HEK293 (cell line): ENCODE measurements around the gene NPEPL1.

Experiments used
- CTCF ChIA-PET: fragments of 350-600 bp; formaldehyde crosslinking; extraction: SDS; loops from one replicate; lab custom pipeline; 2021; ENCODE audit warnings: antibody characterized with exemption; lab: Yijun Ruan, JAX
- POLR2A ChIA-PET: fragments of 300-600 bp; formaldehyde crosslinking; extraction: SDS; loops from one replicate; lab custom pipeline; 2020; ENCODE audit warnings: antibody characterized with exemption, inconsistent platforms; lab: Yijun Ruan, JAX
- H3K27ac ChIP-seq: fragments of 200-500 bp; sonication (Bioruptor generic); 2 replicates; pipeline ENCODE4 v1.5.1; 2014; ENCODE audit warnings: low read depth, low read length, control low read depth, inconsistent platforms; ENCODE audit errors: extremely low read depth
- H3K36me3 ChIP-seq, 2 experiments: fragments of 200-500 bp in 1 of 2; sonication (Bioruptor generic) in 1 of 2; 1 replicate in 1 of 2; 2 replicates in 1 of 2; pipeline ENCODE4 v1.5.1; 2014 to 2017; ENCODE audit warnings: inconsistent platforms in 2 of 2, low read length in 2 of 2; ENCODE audit not compliant: control insufficient read depth in 2 of 2, insufficient read depth in 1 of 2
- H3K4me1 ChIP-seq: fragments of 200-500 bp; sonication (Bioruptor generic); 2 replicates; pipeline ENCODE4 v1.5.1; 2014; ENCODE audit warnings: mild to moderate bottlenecking, low read length, inconsistent platforms; ENCODE audit not compliant: control insufficient read depth, insufficient read depth
- H3K4me3 ChIP-seq: 2 replicates; pipeline ENCODE4 v1.5.1; 2011; ENCODE audit warnings: low read depth, mild to moderate bottlenecking, control low read depth, low read length, moderate library complexity
- H3K9me3 ChIP-seq: fragments of 200-500 bp; sonication (Bioruptor generic); 2 replicates; pipeline ENCODE4 v1.5.1; 2014; ENCODE audit warnings: low read depth, low read length, inconsistent platforms; ENCODE audit not compliant: control insufficient read depth, insufficient read depth
- GLI4 ChIP-seq: fragments of 450-650 bp; formaldehyde crosslinking; IDR thresholded peaks from 2 replicates; pipeline ENCODE4 v1.5.1; 2016; ENCODE audit warnings: missing biosample characterization, missing genetic modification characterization
- GLIS2 ChIP-seq: fragments of 450-650 bp; formaldehyde crosslinking; IDR thresholded peaks from 2 replicates; pipeline ENCODE4 v1.5.1; 2016; ENCODE audit warnings: missing biosample characterization, missing genetic modification characterization
- KLF7 ChIP-seq: fragments of 450-650 bp; formaldehyde crosslinking; IDR thresholded peaks from 2 replicates; pipeline ENCODE4 v1.5.1; 2016; ENCODE audit warnings: missing biosample characterization, missing genetic modification characterization, borderline replicate concordance
- PRDM1 ChIP-seq: fragments of 450-650 bp; formaldehyde crosslinking; IDR thresholded peaks from 2 replicates; pipeline ENCODE4; 2016; ENCODE audit warnings: missing biosample characterization, missing genetic modification characterization
- RBAK ChIP-seq: fragments of 450-650 bp; formaldehyde crosslinking; IDR thresholded peaks from 2 replicates; pipeline ENCODE4 v1.5.1; 2016; ENCODE audit warnings: missing biosample characterization, missing genetic modification characterization
- TCF7L2 ChIP-seq: IDR thresholded peaks from 2 replicates; pipeline ENCODE4 v1.6.1; 2011; ENCODE audit warnings: low read depth, mild to moderate bottlenecking, inconsistent platforms, low read length, moderate library complexity, borderline replicate concordance
- ZBTB11 ChIP-seq: fragments of 450-650 bp; formaldehyde crosslinking; conservative IDR thresholded peaks from 2 replicates; pipeline ENCODE4 v1.5.1; 2016; ENCODE audit warnings: low read depth, missing biosample characterization, missing genetic modification characterization
- ZBTB49 ChIP-seq: fragments of 450-650 bp; formaldehyde crosslinking; IDR thresholded peaks from 2 replicates; pipeline ENCODE4 v1.5.1; 2016; ENCODE audit warnings: missing biosample characterization, missing genetic modification characterization, low read depth
- ZIC2 ChIP-seq: fragments of 450-650 bp; formaldehyde crosslinking; IDR thresholded peaks from 2 replicates; pipeline ENCODE4 v1.5.1; 2016; ENCODE audit warnings: missing biosample characterization, missing genetic modification characterization
- ZNF114 ChIP-seq: fragments of 450-650 bp; formaldehyde crosslinking; IDR thresholded peaks from 2 replicates; pipeline ENCODE4 v1.5.0; 2017; ENCODE audit warnings: missing biosample characterization, missing genetic modification characterization
- ZNF274 ChIP-seq, 2 experiments: fragments of 200-500 bp in 1 of 2; fragments of 450-650 bp in 1 of 2; sonication (Bioruptor generic) in 1 of 2; formaldehyde crosslinking in 1 of 2; IDR thresholded peaks; 2 replicates each; pipeline versions ENCODE4 v1.5.1 to v1.6.1; 2014 to 2016; ENCODE audit warnings: borderline replicate concordance in 1 of 2, inconsistent platforms in 1 of 2, low read length in 1 of 2, missing biosample characterization in 1 of 2, missing genetic modification characterization in 1 of 2
- ZNF366 ChIP-seq: fragments of 450-650 bp; formaldehyde crosslinking; conservative IDR thresholded peaks from 2 replicates; pipeline ENCODE4 v1.5.1; 2016; ENCODE audit warnings: missing biosample characterization, missing genetic modification characterization
- ZNF501 ChIP-seq: fragments of 450-650 bp; formaldehyde crosslinking; IDR thresholded peaks from 2 replicates; pipeline ENCODE4 v1.5.1; 2016; ENCODE audit warnings: missing biosample characterization, missing genetic modification characterization
- ZNF510 ChIP-seq: fragments of 450-650 bp; formaldehyde crosslinking; IDR thresholded peaks from 2 replicates; pipeline ENCODE4 v1.5.1; 2018; ENCODE audit warnings: mild to moderate bottlenecking, missing genetic modification characterization, missing biosample characterization; ENCODE audit not compliant: insufficient replicate concordance
- ZNF518A ChIP-seq: fragments of 450-650 bp; formaldehyde crosslinking; conservative IDR thresholded peaks from 2 replicates; pipeline ENCODE4 v1.5.1; 2016; ENCODE audit warnings: low read depth, missing biosample characterization, missing genetic modification characterization
- ZNF529 ChIP-seq: fragments of 450-650 bp; formaldehyde crosslinking; IDR thresholded peaks from 2 replicates; pipeline ENCODE4 v1.5.1; 2017; ENCODE audit warnings: missing genetic modification characterization, missing biosample characterization; ENCODE audit not compliant: insufficient replicate concordance
- ZNF660 ChIP-seq: fragments of 450-650 bp; IDR thresholded peaks from 2 replicates; pipeline ENCODE4 v1.5.1; 2018; ENCODE audit warnings: missing biosample characterization, mild to moderate bottlenecking, missing genetic modification characterization
- ZNF791 ChIP-seq: fragments of 450-650 bp; formaldehyde crosslinking; IDR thresholded peaks from 2 replicates; pipeline ENCODE4 v1.5.1; 2016; ENCODE audit warnings: missing biosample characterization, missing genetic modification characterization
- ZNF837 ChIP-seq: fragments of 450-650 bp; formaldehyde crosslinking; IDR thresholded peaks from 2 replicates; pipeline ENCODE4 v1.5.1; 2016; ENCODE audit warnings: missing biosample characterization, missing genetic modification characterization
- ZXDB ChIP-seq: fragments of 450-650 bp; formaldehyde crosslinking; IDR thresholded peaks from 2 replicates; pipeline ENCODE4 v1.5.1; 2016; ENCODE audit warnings: missing biosample characterization, missing genetic modification characterization
- TF ChIP-seq, protein P1 (sequence below): fragments of 450-650 bp; formaldehyde crosslinking; optimal IDR thresholded peaks from 2 replicates; pipeline ENCODE3; 2016; ENCODE audit warnings: missing biosample characterization, mild to moderate bottlenecking, missing genetic modification characterization

The NPEPL1 gene

DNA sequence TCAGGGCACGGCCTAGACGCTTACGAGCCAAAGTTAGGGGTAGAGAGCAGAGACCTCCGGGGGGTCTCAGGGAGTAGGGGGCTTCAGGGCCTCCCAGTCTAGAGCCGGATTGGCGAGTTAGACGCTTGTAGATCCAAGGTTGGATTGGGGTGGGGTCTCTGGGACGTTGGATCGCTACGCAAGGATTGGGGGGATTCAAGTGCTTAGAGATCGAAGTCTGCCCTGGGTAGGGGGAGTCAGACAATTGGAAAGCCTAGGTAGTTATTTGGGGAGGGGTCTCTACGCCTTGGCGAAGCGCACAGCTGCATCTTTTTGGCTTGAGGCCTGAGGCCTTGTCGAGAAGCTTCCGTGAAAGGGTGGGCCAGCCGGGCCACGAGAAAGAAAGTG is 41.0 kb upstream of the NPEPL1 start:
- Histone ChIP-seq H3K9me3 (no peaks in the 10 kb centered on the region), H3K36me3 (peaks cover 0 to 8% of the 10 kb centered on the region in 2 experiments; a peak in 1 of 3 replicates), H3K4me3 (peak overlapping the region; percentile 99), H3K4me1 (peaks cover 6% of the 10 kb centered on the region), H3K27ac (peak overlapping the region; percentile 65)
- TF ChIP-seq RBAK = no peak
- TF ChIP-seq GLIS2 = 0 out of 2 replicates have a peak, but pooled peaks have one; percentile 14
- ChIA-PET POLR2A (interaction anchor here (0.5 to 1.7 kb wide), 15 partner anchors 8 to 380 kb away, joined by 3 to 11 read pairs (median 6); partner anchors contain the start of genes ATP5F1E and VAPB), CTCF (interaction anchor here (0.6 to 1.7 kb wide), 10 partner anchors 8 to 660 kb away, joined by 3 to 7 read pairs (median 3); no protein-coding TSS in a partner anchor)

GRCh38 chr20:58651946-58652605 is 40.5 kb upstream of the NPEPL1 start:
- H3K9me3 ChIP-seq = no peaks in the 10 kb centered on the region
- H3K4me1 ChIP-seq = peaks cover 7% of the 10 kb centered on the region
- ChIA-PET CTCF (interaction anchor here (0.5 to 1.7 kb wide), 4 partner anchors 187 to 517 kb away, joined by 3 to 5 read pairs (median 3); no protein-coding TSS in a partner anchor), POLR2A (interaction anchor here (0.5 to 1.7 kb wide), 9 partner anchors 10 to 412 kb away, joined by 3 to 7 read pairs (median 3); partner anchors contain the start of gene ATP5F1E)
- peaks cover 0 to 8% of the 10 kb centered on the region in 2 experiments; a peak in 1 of 3 replicates for H3K36me3 ChIP-seq
- peak overlapping the region; percentile 65 for H3K27ac ChIP-seq
- peak overlapping the region; percentile 99 for H3K4me3 ChIP-seq
- TF ChIP-seq ZNF274 (IDR thresholded peaks at IDR 0.05; ENCODE audit: low read length) = no peak
- no peak for TF ChIP-seq ZNF274 (tag by site-specific recombination; IDR thresholded peaks at IDR 0.05; ENCODE audit: borderline replicate concordance)
- no peak for TF ChIP-seq KLF7 (tag by site-specific recombination)
- TF ChIP-seq GLI4 (tag by site-specific recombination) = no peak
- no peak for TF ChIP-seq ZBTB49 (tag by site-specific recombination)
- no peak for TF ChIP-seq PRDM1
- no peak for TF ChIP-seq ZNF660 (tag by site-specific recombination)
- TF ChIP-seq ZNF529 = no peak
- TF ChIP-seq ZNF114 = no peak
- TF ChIP-seq ZNF501 (tag by site-specific recombination) = no peak
- no peak for TF ChIP-seq TCF7L2
- peak; percentile 37; the same call in 1 of the 2 replicates for TF ChIP-seq ZBTB11 (tag by site-specific recombination)
- TF ChIP-seq, protein P1, sequence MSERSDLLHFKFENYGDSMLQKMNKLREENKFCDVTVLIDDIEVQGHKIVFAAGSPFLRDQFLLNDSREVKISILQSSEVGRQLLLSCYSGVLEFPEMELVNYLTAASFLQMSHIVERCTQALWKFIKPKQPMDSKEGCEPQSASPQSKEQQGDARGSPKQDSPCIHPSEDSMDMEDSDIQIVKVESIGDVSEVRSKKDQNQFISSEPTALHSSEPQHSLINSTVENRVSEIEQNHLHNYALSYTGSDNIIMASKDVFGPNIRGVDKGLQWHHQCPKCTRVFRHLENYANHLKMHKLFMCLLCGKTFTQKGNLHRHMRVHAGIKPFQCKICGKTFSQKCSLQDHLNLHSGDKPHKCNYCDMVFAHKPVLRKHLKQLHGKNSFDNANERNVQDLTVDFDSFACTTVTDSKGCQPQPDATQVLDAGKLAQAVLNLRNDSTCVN = no peak
- TF ChIP-seq ZNF791 (tag by site-specific recombination) = no peak
- TF ChIP-seq ZXDB = no peak
- TF ChIP-seq ZNF837 (tag by site-specific recombination) = no peak
- TF ChIP-seq ZNF510 = no peak
- no peak for TF ChIP-seq ZNF366 (tag by site-specific recombination)
- TF ChIP-seq ZNF518A (tag by site-specific recombination) = no peak
- peak; percentile 25; the same call in 1 of the 2 replicates for TF ChIP-seq ZIC2 (tag by site-specific recombination)
